Measurements from ENCODE around the gene FKBP6. TPM values are rescaled to one million over a fixed set of nuclear protein-coding genes. Genes with fewer than 3 reads are reported as not detected.

Gene FKBP6
- total and polyA plus RNA-seq, 2 of the 13 experiments (the other 11 are each of a cell fraction or from before 2014, with no cell fraction given), result 0.07 to 0.20 TPM

DNA sequence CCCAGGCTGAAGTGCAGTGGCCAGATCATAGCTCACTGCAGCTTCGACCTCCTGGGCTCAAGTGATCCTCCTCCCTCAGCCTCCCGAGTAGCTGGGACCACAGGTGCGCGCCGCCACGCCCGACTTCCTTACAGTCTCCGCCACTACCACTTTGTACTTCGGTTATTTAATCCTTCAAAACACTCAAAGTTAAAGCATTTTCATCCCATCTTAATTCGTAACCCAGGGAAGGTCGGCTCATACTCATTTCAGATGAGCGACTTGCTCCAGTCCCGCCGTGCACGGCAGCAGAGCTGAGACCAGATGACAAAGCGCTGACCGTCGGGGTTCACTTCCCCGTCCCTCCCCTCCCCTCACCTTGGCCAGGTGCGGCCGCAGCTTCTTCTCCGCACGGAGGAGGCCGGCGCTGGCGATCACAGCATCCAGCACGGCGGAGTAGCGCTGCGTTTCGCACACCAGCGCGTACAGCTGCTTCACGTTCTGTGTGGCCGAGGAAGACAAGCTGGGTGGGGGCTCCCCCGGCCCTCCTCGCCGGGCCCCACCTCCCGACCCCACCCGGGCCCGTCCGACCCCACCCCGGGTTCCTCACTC, 19.8 kb upstream of the FKBP6 start (continued):
- no peak for TF ChIP-seq ZNF143 (CRISPR knock-in tag; IDR thresholded peaks at IDR 0.05)
- peak; percentile 45; the same call in 1 of the 2 replicates for TF ChIP-seq ZNF460 (CRISPR knock-in tag; IDR thresholded peaks at IDR 0.05; ENCODE audit: borderline replicate concordance)
- TF ChIP-seq ZSCAN9 (CRISPR knock-in tag; IDR thresholded peaks at IDR 0.05; ENCODE audit: borderline replicate concordance), result no peak
- TF ChIP-seq TBP (CRISPR knock-in tag; IDR thresholded peaks at IDR 0.05), result no peak
- TF ChIP-seq CCAR2 (optimal IDR thresholded peaks at IDR 0.05; ENCODE audit: low read depth, low read length), result no peak
- no peak for TF ChIP-seq GATAD2A (CRISPR knock-in tag; IDR thresholded peaks at IDR 0.05)
- no peak for TF ChIP-seq GPBP1L1 (CRISPR knock-in tag; IDR thresholded peaks at IDR 0.05)

DNA sequence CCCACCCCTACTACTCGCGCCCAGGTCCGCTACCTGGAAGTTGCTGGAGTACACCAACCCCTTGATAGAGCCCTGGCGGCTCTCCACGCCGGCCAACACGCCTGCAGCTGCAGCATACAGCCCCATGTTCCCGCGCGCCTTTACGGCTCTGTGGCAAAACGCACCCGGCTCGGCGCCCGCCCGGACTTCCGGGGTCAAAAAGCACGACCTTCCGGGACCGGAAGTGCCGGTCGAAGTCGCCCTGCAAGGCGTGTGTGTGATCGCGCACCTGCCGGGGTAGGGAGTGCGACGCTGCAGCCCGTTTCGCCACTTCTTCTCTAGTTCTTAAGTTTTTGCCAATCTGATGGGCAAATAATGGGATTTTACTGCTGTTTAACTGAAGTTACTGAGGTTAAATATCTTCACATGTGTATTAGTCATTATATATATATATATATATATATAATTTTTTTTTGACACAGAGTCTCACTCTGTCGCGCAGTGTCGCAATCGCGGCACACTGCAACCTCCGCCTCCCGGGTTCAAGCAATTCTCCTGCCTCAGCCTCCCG, 19.2 kb upstream of the FKBP6 start, which contains the start of gene NSUN5:
TSS of gene NSUN5 (minus strand) at position 162 of the 550 bp plus-strand sequence. CDS start at position 126, 36 bp downstream.
- Histone ChIP-seq H2AFZ (ENCODE audit: low read length) (no peak within 1 kb of the TSS), H3K4me2 (ENCODE audit: low read depth, low read length) (peak within 1 kb of the TSS; percentile 92), H3K27me3 (ENCODE audit: control insufficient read depth in 1 of 2, insufficient read depth in 2 of 2, low read length in 2 of 2) (no peaks in the 10 kb centered on the region; a peak in 1 of 5 replicates), H4K20me1 (ENCODE audit: insufficient read depth, low read length) (no peaks in the 10 kb centered on the region), H3K9ac (ENCODE audit: insufficient read depth, low read depth, low read length) (peak within 1 kb of the TSS; percentile 76), H3K4me1 (ENCODE audit: insufficient read depth, low read length) (peaks cover 22% of the 10 kb centered on the region), H3K9me3 (ENCODE audit: low read length) (no peaks in the 10 kb centered on the region), H3K36me3 (replicated peaks in 1 of 2; ENCODE audit: control insufficient read depth in 1 of 2, insufficient read depth in 2 of 2, low read length in 2 of 2) (peaks cover 7 to 18% of the 10 kb centered on the region in 2 experiments; a peak in 3 of 5 replicates), H3K4me3 (replicated peaks in 1 of 3; ENCODE audit: insufficient read depth in 1 of 3, low read depth in 2 of 3, low read length in 3 of 3) (peak within 1 kb of the TSS; percentile 78 to 92 (median 82)), H3K79me2 (ENCODE audit: insufficient read depth, low read length) (peaks cover 13% of the 10 kb centered on the region), H3K27ac (ENCODE audit: extremely low read length, insufficient read depth, low read length) (peak within 1 kb of the TSS; percentile 33)
- BruUV-seq (replicated peaks), result no TSS peak
- ChIA-PET POLR2A (interaction anchor here (1.3 kb wide), 2 partner anchors 35 to 102 kb away, joined by 3 read pairs; no protein-coding TSS in a partner anchor), CTCF (ENCODE audit: low intra/inter-chr PET ratio, low total read pairs) (no interaction called here)
- WGBS (ENCODE audit: low lambda C conversion rate), result 9% methylated on average over 21 of the region's 40 CpGs
- intact Hi-C loops (cut with micrococcal nuclease; ENCODE audit: unreplicated experiment) (no loop called here), in situ Hi-C loops (cut with HindIII; ENCODE audit: extremely low pct_ligation_motif_present, low pct_unique_long_range_greater_than_20kb) (no loop called here)
- peak; percentile 74 for DNase-seq (ENCODE audit: low spot score)
- no peak for FAIRE-seq
- ATAC-seq, result peak; percentile 91
- no peak for TF ChIP-seq MBNL3 (CRISPR knock-in tag; conservative IDR thresholded peaks at IDR 0.05)
- TF ChIP-seq, protein P1, sequence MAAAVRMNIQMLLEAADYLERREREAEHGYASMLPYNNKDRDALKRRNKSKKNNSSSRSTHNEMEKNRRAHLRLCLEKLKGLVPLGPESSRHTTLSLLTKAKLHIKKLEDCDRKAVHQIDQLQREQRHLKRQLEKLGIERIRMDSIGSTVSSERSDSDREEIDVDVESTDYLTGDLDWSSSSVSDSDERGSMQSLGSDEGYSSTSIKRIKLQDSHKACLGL (CRISPR knock-in tag; IDR thresholded peaks at IDR 0.05), result peak; percentile 81
- TF ChIP-seq ATF1 (CRISPR knock-in tag; IDR thresholded peaks at IDR 0.05), result no peak
- TF ChIP-seq ZNF446 (CRISPR knock-in tag; IDR thresholded peaks at IDR 0.05), result no peak; the same call in 1 of the 2 replicates
- 0 out of 2 replicates have a peak, but pooled peaks have one; percentile 59 for TF ChIP-seq HIVEP1 (CRISPR knock-in tag; IDR thresholded peaks at IDR 0.05)
- peak; percentile 69; the same call in 1 of the 2 replicates for TF ChIP-seq NR2F2 (IDR thresholded peaks at IDR 0.05; ENCODE audit: borderline replicate concordance, low read depth)
- TF ChIP-seq THRA (CRISPR knock-in tag; IDR thresholded peaks at IDR 0.05; ENCODE audit: borderline replicate concordance), result 0 out of 2 replicates have a peak, but pooled peaks have one; percentile 35
- TF ChIP-seq ZNF775 (CRISPR knock-in tag; IDR thresholded peaks at IDR 0.05; ENCODE audit: borderline replicate concordance), result 0 out of 2 replicates have a peak, but pooled peaks have one; percentile 50
- TF ChIP-seq ZNF747 (CRISPR knock-in tag; IDR thresholded peaks at IDR 0.05; ENCODE audit: borderline replicate concordance), result peak; percentile 94

Data from HepG2 (cell line).